NT2/D1 (cell line): ENCODE measurements around the gene CHMP6.

Experiments
- SUZ12 ChIP-seq: IDR thresholded peaks from 2 replicates; pipeline ENCODE4 v1.6.1; 2011; ENCODE audit not compliant: insufficient read length, insufficient read depth; ENCODE audit errors: extremely low read depth
- ZNF274 ChIP-seq: IDR thresholded peaks from 2 replicates; pipeline ENCODE4 v1.6.1; 2011; ENCODE audit warnings: mild to moderate bottlenecking, low read depth, low read length

DNA sequence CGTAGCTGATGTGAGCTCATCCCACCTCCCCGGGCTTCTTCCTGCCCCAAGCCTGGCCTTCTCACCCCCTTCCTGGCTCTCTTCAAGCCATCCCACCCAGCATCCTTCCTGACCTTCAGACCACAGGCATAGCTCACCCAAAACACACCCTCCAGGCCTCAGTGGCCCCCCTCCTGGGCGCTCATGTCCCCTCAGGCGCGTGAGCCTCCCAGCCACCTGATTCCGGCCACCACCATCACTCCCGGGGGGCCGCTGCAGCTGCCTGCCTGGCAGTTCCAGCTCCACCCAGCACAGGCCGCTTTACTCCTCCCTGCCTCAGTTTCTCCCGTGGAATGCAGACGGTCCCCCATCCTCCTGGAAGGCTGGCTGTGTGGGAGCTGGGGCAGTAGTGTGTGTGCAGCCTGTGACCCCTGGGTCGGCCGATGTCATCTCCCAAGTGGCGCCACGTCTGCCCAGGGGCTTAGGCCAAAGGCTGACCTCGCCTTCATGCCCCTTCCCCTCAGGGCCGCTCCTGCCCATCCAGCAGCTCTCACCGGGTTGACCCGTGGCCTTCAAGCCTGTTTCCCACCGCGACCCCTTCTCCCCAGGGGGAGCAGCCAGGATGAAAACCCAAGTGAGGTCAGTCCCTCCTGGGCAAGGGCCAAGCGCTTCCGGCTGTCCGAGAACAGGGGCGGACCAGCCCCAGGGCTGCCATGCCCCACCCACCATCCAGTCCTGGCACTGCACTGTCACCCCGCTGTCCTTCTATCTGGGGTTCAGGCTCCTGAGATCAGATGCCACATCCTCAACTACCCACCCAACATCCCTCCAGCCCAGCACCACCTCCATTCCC, 11.9 kb upstream of the CHMP6 start:
- TF ChIP-seq ZNF274, result no peak
- no peak for TF ChIP-seq SUZ12
